Mesothelial cell of epicardium (in vitro differentiated cells): ENCODE measurements around the gene CRTC1. TPM values are rescaled to one million over a fixed set of nuclear protein-coding genes. Genes with fewer than 3 reads are reported as not detected.

Experiments used
- DNase-seq, 2 experiments: peaks; one replicate each; pipeline ENCODE4 v3.0.0; 2021; ENCODE audit warnings: low spot score in 2 of 2; ENCODE audit not compliant: unreplicated experiment in 2 of 2
- H3K27ac Mint-ChIP-seq: 2 replicates; pipeline ENCODE4 v1.8.0; 2021; ENCODE audit warnings: mixed read lengths
- H3K27me3 Mint-ChIP-seq: 2 replicates; pipeline ENCODE4 v1.8.0; 2021; ENCODE audit warnings: low read depth, mixed read lengths
- H3K36me3 Mint-ChIP-seq: 2 replicates; pipeline ENCODE4 v1.8.0; 2021; ENCODE audit warnings: mixed read lengths
- H3K4me1 Mint-ChIP-seq: 2 replicates; pipeline ENCODE4 v1.8.0; 2021; ENCODE audit warnings: mixed read lengths
- H3K4me3 Mint-ChIP-seq: 2 replicates; pipeline ENCODE4 v1.8.0; 2021; ENCODE audit warnings: mild to moderate bottlenecking, moderate library complexity, mixed read lengths
- H3K9me3 Mint-ChIP-seq: 2 replicates; pipeline ENCODE4 v1.8.0; 2021; ENCODE audit warnings: mixed read lengths
- total RNA-seq: library from RNA; stranded (reverse); gene quantifications from 3 replicates; pipeline ENCODE4 v1.2.1, GENCODE V29; 2021
- TF ChIP-seq, protein P1 (sequence below): fragments of 200-600 bp; sonication (generic); IDR thresholded peaks from one replicate; pipeline ENCODE4 v1.5.0; 2021; ENCODE audit warnings: antibody characterized with exemption; ENCODE audit not compliant: unreplicated experiment

Gene CRTC1
- total RNA-seq, 1 donor from 2014 or later, result 31.9 TPM

DNA sequence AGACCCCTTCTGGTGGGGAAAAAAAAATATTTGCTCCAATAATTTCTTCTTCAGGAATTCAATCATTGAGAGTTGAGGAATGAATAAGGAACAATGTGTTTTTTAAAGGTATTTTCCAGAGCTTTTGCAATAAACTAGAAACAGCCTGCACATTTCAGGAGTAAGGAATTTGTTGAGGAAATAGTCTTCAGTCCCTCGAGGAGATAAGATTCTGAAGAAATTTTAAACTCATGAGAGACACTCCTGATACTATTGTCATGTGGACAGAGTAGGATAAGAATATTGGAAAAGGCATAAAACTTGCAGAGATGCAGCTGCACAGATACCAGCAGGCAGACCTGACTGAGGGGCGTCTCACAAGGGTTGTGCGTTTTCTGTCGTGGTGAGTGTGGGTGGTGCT is 71.0 kb downstream of the CRTC1 start:
- TF ChIP-seq, protein P1, sequence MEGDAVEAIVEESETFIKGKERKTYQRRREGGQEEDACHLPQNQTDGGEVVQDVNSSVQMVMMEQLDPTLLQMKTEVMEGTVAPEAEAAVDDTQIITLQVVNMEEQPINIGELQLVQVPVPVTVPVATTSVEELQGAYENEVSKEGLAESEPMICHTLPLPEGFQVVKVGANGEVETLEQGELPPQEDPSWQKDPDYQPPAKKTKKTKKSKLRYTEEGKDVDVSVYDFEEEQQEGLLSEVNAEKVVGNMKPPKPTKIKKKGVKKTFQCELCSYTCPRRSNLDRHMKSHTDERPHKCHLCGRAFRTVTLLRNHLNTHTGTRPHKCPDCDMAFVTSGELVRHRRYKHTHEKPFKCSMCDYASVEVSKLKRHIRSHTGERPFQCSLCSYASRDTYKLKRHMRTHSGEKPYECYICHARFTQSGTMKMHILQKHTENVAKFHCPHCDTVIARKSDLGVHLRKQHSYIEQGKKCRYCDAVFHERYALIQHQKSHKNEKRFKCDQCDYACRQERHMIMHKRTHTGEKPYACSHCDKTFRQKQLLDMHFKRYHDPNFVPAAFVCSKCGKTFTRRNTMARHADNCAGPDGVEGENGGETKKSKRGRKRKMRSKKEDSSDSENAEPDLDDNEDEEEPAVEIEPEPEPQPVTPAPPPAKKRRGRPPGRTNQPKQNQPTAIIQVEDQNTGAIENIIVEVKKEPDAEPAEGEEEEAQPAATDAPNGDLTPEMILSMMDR, result no peak
- Mint-ChIP-seq H3K9me3 (no peaks in the 10 kb centered on the region), H3K27me3 (no peaks in the 10 kb centered on the region), H3K4me3 (no peak overlapping the region), H3K27ac (no peak overlapping the region), H3K36me3 (peaks cover 19% of the 10 kb centered on the region), H3K4me1 (peaks cover 8% of the 10 kb centered on the region)
- no peak for DNase-seq

DNA sequence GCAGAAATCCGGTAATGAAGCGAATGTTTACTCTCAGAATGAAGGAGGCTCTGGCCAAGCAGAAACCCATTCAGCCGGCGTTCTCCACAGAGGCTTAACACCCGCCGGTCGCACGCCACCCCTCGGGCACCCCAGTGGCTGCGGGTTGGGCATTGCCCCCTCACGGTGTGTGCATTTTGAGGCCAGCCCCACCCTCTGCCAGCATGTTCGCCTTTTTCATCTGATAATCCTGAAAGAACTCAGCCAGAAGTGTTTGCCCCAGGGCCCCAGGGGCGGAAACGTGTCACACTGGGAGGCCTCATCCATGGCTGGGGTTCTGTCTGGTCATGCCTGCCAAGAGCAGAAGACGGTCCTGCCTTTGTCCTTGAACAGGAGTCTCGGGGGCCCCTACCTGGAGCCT is 73.4 kb downstream of the CRTC1 start:
- TF ChIP-seq, protein P1, result no peak
- H3K27ac Mint-ChIP-seq, result peak overlapping the region; percentile 56
- H3K4me3 Mint-ChIP-seq, result no peak overlapping the region
- no peaks in the 10 kb centered on the region for H3K27me3 Mint-ChIP-seq
- peaks cover 12% of the 10 kb centered on the region for H3K4me1 Mint-ChIP-seq
- DNase-seq, result no peak
- no peaks in the 10 kb centered on the region for H3K9me3 Mint-ChIP-seq
- H3K36me3 Mint-ChIP-seq, result peaks cover 9% of the 10 kb centered on the region

DNA sequence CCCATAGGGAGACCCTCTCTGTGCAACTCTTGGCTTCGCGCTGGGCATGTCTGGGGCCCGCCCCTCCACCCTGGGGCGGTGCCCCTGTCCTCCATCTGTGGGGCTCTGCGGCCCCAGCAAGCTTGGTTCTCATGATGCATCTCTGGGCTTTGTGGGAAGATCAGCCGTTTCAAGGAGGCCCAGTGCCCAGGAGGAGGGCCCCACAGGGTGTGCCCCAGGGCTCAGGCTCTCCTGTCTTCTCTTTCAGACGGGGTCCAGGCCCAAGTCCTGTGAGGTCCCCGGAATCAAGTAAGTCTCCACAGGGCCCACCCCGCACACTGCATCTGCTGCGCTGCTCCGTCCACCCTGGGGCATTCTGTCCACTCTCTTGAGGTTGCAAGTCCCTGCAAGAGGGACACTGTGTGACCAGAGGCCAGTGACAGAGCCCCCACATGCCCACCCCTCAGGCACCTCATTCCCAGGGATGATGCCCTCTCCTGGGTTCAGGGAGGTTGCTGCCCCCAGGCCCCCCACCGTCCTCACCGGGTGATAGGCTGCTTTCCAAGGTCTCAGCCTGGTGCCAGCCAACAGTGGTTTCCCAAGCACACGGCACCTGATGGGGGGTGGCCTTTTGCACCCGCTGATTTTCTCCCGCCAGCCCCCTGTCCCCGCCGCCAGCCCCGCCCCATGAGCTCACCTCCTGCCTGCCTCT is 76.0 kb downstream of the CRTC1 start:
- DNase-seq, result no peak
- Mint-ChIP-seq H3K36me3 (peaks cover 2% of the 10 kb centered on the region), H3K9me3 (no peaks in the 10 kb centered on the region), H3K4me1 (peaks cover 20% of the 10 kb centered on the region), H3K27ac (no peak overlapping the region), H3K4me3 (no peak overlapping the region), H3K27me3 (no peaks in the 10 kb centered on the region)
- TF ChIP-seq, protein P1, result no peak

DNA sequence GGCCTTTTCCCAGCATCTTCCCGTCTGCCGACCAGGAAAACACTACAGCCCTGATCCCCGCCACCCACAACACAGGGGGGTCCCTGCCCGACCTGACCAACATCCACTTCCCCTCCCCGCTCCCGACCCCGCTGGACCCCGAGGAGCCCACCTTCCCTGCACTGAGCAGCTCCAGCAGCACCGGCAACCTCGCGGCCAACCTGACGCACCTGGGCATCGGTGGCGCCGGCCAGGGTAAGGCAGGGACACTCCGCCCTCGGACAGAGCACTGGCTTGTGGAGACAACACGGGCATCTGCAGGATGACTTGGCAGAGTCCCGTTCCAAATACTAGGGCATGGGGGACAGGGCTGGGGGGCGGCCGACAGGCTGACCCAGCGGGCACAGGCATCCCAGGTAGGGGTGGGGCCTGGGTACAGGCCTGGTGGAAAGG is 76.5 kb downstream of the CRTC1 start:
- no peak overlapping the region for H3K4me3 Mint-ChIP-seq
- no peaks in the 10 kb centered on the region for H3K9me3 Mint-ChIP-seq
- TF ChIP-seq, protein P1, result no peak
- peaks cover 20% of the 10 kb centered on the region for H3K4me1 Mint-ChIP-seq
- no peak for DNase-seq
- no peaks in the 10 kb centered on the region for H3K36me3 Mint-ChIP-seq
- no peaks in the 10 kb centered on the region for H3K27me3 Mint-ChIP-seq
- no peak overlapping the region for H3K27ac Mint-ChIP-seq

DNA sequence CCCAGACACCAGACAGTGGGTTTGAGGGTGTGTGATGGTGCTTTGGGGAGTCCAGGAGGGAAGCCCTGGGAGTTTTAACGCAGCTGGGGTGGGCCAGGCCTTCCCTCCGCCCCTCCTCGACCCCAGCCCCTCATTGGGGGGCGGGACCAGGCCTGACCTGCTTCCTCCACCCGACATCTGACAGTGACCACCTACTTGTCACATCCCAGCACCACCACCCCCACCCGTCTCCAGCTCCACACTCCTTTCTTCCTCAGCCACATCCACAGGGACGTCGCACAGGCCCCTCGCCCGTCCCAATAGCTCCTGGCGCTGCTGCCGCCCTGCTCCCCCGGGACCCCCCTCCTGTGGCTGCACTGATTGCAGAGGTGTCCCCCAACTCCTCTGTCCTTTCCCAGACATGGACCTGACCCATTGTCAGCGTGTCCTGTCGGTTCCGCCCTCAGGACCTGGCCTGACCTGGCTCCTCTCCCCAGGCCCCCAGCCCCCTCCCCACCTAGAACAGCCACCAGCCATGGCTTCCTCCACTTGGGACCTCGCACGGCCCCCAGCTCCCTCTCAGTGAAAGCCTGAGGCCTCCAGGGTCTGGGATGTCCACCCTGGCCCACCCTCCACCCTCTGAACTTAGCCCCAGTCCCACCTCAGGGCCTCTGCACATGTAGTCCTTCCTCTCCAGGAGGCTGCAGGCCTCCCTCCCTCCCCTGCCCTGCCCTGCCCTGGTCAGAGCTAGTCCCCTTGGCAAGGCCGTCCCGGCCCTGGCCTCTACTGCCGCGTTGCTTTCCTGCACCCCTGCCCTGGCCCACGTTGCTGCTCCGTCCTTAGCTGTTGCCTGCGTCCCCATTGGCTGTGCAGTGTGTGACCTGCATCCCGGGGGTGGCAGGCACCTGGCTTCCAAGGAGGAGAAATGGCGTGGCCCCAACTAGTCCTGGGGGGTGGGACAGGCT is 77.2 kb downstream of the CRTC1 start:
- H3K9me3 Mint-ChIP-seq, result no peaks in the 10 kb centered on the region
- no peak for DNase-seq
- H3K4me1 Mint-ChIP-seq, result peaks cover 20% of the 10 kb centered on the region
- TF ChIP-seq, protein P1, result no peak
- H3K27ac Mint-ChIP-seq, result no peak overlapping the region
- no peaks in the 10 kb centered on the region for H3K36me3 Mint-ChIP-seq
- no peak overlapping the region for H3K4me3 Mint-ChIP-seq
- H3K27me3 Mint-ChIP-seq, result no peaks in the 10 kb centered on the region
